IMR-90 (cell line): ENCODE data around the gene SPACDR.

ENCODE experiments used
- BHLHE40 ChIP-seq: fragments of 150-350 bp; IDR thresholded peaks from 2 replicates; pipeline ENCODE4 v1.6.1; 2016; ENCODE audit warnings: mild to moderate bottlenecking, low read depth, low read length
- CEBPB ChIP-seq: IDR thresholded peaks from 2 replicates; pipeline ENCODE4 v1.6.1; 2012; ENCODE audit warnings: low read depth, low read length, improper control_type of control experiment
- CHD1 ChIP-seq: IDR thresholded peaks from 2 replicates; pipeline ENCODE4 v1.6.1; 2012; ENCODE audit warnings: low read depth, low read length, improper control_type of control experiment
- CTCF ChIP-seq: conservative IDR thresholded peaks from 2 replicates; pipeline ENCODE4 v1.5.1; 2012; ENCODE audit warnings: mild to moderate bottlenecking, low read depth, low read length, improper control_type of control experiment
- FOS ChIP-seq: fragments of 150-350 bp; IDR thresholded peaks from 2 replicates; pipeline ENCODE4 v1.6.1; 2016; ENCODE audit warnings: low read depth, low read length
- MAFK ChIP-seq: IDR thresholded peaks from 2 replicates; pipeline ENCODE4 v1.6.1; 2012; ENCODE audit warnings: low read depth, low read length, improper control_type of control experiment
- MAZ ChIP-seq: IDR thresholded peaks from 2 replicates; pipeline ENCODE4 v1.6.1; 2012; ENCODE audit warnings: low read depth, mild to moderate bottlenecking, low read length, improper control_type of control experiment, moderate library complexity, borderline replicate concordance
- MXI1 ChIP-seq: IDR thresholded peaks from 2 replicates; pipeline ENCODE4 v1.6.1; 2012; ENCODE audit warnings: low read depth, mild to moderate bottlenecking, low read length, moderate library complexity, borderline replicate concordance
- POLR2A ChIP-seq: IDR thresholded peaks from 2 replicates; pipeline ENCODE4 v1.6.1; 2012; ENCODE audit warnings: mild to moderate bottlenecking, low read depth, low read length
- RAD21 ChIP-seq: IDR thresholded peaks from 2 replicates; pipeline ENCODE4 v1.6.1; 2012; ENCODE audit warnings: low read length, improper control_type of control experiment
- RCOR1 ChIP-seq: IDR thresholded peaks from 2 replicates; pipeline ENCODE4 v1.6.1; 2012; ENCODE audit warnings: mild to moderate bottlenecking, low read length, improper control_type of control experiment; ENCODE audit not compliant: insufficient replicate concordance
- RFX5 ChIP-seq: IDR thresholded peaks from 2 replicates; pipeline ENCODE4 v1.8.0; 2012; ENCODE audit warnings: low read depth, mild to moderate bottlenecking, low read length, moderate library complexity
- SMC3 ChIP-seq: fragments of 150-350 bp; IDR thresholded peaks from 2 replicates; pipeline ENCODE4 v1.6.1; 2016; ENCODE audit warnings: low read depth, mild to moderate bottlenecking, antibody characterized with exemption, low read length, moderate library complexity
- TF ChIP-seq, protein P1 (sequence below): fragments of 150-350 bp; IDR thresholded peaks from 2 replicates; pipeline ENCODE4 v1.6.1; 2017; ENCODE audit warnings: mild to moderate bottlenecking, antibody characterized with exemption, low read length, low read depth

DNA sequence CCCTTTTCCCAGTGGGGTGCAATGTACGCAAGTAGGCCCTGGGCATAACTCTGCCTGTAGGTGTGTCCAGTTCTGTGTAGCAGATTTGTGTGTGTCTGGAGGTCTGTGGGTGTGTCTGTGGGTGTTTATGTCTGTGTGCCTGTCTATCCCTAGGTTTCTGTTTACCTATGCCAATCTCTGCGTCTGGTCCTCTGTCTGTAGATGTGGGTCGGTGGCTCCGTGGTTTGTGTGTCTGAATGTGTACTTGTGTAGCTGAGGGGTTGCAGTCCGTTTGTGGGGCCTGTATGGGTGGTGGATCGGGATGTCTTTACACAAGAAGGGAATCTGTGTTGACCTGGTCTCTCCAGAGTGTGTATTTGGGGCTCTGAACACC, 20.6 kb upstream of the SPACDR start:
- TF ChIP-seq CTCF (no peak), RCOR1 (no peak), FOS (no peak), POLR2A (no peak), MXI1 (no peak), SMC3 (no peak), BHLHE40 (no peak), MAFK (no peak), CEBPB (no peak), CHD1 (no peak), MAZ (no peak), RFX5 (no peak), RAD21 (no peak)
- TF ChIP-seq, protein P1, sequence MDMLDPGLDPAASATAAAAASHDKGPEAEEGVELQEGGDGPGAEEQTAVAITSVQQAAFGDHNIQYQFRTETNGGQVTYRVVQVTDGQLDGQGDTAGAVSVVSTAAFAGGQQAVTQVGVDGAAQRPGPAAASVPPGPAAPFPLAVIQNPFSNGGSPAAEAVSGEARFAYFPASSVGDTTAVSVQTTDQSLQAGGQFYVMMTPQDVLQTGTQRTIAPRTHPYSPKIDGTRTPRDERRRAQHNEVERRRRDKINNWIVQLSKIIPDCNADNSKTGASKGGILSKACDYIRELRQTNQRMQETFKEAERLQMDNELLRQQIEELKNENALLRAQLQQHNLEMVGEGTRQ: no peak
